ENCODE measurements around the gene HEXA.
"Not testable (repeated sequence)": the region's sequence is repeated elsewhere in the genome, so short reads cannot be mapped to it uniquely, and the experiment has no call there.

HEXA gene

GRCh38 chr15:72375846-72376581 lies at the start of gene HEXA:
Gene HEXA (minus strand): TSS chr15:72376014. CDS start chr15:72375972, 42 bp downstream.
- DNase-seq, result peak; percentile 70

- no peak for DNase-seq
Observed at GRCh38 chr15:72423256-72423655, 47.4 kb upstream of the HEXA start.

GRCh38 chr15:72421484-72421883 lies 45.7 kb upstream of the HEXA start:
- DNase-seq, result no peak

- no peak for DNase-seq
Observed at GRCh38 chr15:72420576-72420975, 44.8 kb upstream of the HEXA start.

GRCh38 chr15:72419768-72420167 lies 44.0 kb upstream of the HEXA start:
- not testable (repeated sequence) for DNase-seq

GRCh38 chr15:72415304-72415703 lies 39.5 kb upstream of the HEXA start:
- no peak for DNase-seq

- not testable (repeated sequence) for DNase-seq
Observed at GRCh38 chr15:72413337-72413736, 37.5 kb upstream of the HEXA start.

GRCh38 chr15:72411544-72411943 lies 35.7 kb upstream of the HEXA start:
- no peak for DNase-seq

- no peak for DNase-seq
Observed at GRCh38 chr15:72411111-72411510, 35.3 kb upstream of the HEXA start.

- DNase-seq, result no peak
Observed at GRCh38 chr15:72406936-72407335, 31.1 kb upstream of the HEXA start.

GRCh38 chr15:72404841-72405240 lies 29.0 kb upstream of the HEXA start:
- DNase-seq, result no peak

GRCh38 chr15:72404356-72404755 lies 28.5 kb upstream of the HEXA start:
- DNase-seq, result no peak

GRCh38 chr15:72402726-72403125 lies 26.9 kb upstream of the HEXA start:
- DNase-seq, result no peak

- no peak for DNase-seq
Observed at GRCh38 chr15:72398648-72399047, 22.8 kb upstream of the HEXA start.

- DNase-seq, result no peak
Observed at GRCh38 chr15:72397796-72398588, 22.2 kb upstream of the HEXA start, which contains the start of gene TMEM202. Gene TMEM202 (plus strand): TSS chr15:72398305. CDS start chr15:72398327, 22 bp downstream.

GRCh38 chr15:72396331-72396730 lies 20.5 kb upstream of the HEXA start:
- not testable (repeated sequence) for DNase-seq

- no peak for DNase-seq
Observed at GRCh38 chr15:72389231-72389630, 13.4 kb upstream of the HEXA start.

- DNase-seq, result no peak
Observed at GRCh38 chr15:72387741-72388140, 11.9 kb upstream of the HEXA start.

- no peak for DNase-seq
Observed at GRCh38 chr15:72382146-72382545, 6.3 kb upstream of the HEXA start.

- no peak for DNase-seq
Observed at GRCh38 chr15:72380743-72381142, 4.9 kb upstream of the HEXA start.

- DNase-seq, result no peak
Observed at GRCh38 chr15:72379856-72380430, 4.1 kb upstream of the HEXA start.

- DNase-seq, result not testable (repeated sequence)
Observed at GRCh38 chr15:72379106-72379505, 3.3 kb upstream of the HEXA start.

- DNase-seq, result no peak
Observed at GRCh38 chr15:72377331-72377730, 1.5 kb upstream of the HEXA start.

GRCh38 chr15:72375501-72375845 lies 341 bp downstream of the HEXA start:
- no peak for DNase-seq

All from KG1 (cell line).